ENCODE data around the gene EXOC1.

DNA sequence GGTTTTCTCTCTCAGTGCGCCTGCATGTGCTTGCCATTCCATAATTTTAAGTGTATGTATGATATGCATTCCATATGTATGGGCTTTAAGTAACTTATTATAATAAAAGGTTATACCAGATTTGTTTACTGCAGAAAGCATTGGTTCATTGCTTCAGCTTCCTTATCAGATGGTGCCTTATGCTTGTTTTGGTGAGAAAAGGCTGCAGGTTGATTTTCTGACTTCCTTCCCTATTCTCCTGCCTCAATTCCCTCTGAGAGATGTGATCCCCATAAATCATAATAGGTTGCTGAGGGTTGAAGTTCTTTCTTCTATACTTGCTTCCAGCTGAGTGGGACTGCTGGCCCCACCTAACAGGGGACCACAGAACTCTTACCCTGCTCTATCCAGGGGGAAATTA is 85.0 kb downstream of the EXOC1 start:
- TF ChIP-seq, protein P1, sequence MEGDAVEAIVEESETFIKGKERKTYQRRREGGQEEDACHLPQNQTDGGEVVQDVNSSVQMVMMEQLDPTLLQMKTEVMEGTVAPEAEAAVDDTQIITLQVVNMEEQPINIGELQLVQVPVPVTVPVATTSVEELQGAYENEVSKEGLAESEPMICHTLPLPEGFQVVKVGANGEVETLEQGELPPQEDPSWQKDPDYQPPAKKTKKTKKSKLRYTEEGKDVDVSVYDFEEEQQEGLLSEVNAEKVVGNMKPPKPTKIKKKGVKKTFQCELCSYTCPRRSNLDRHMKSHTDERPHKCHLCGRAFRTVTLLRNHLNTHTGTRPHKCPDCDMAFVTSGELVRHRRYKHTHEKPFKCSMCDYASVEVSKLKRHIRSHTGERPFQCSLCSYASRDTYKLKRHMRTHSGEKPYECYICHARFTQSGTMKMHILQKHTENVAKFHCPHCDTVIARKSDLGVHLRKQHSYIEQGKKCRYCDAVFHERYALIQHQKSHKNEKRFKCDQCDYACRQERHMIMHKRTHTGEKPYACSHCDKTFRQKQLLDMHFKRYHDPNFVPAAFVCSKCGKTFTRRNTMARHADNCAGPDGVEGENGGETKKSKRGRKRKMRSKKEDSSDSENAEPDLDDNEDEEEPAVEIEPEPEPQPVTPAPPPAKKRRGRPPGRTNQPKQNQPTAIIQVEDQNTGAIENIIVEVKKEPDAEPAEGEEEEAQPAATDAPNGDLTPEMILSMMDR (IDR thresholded peaks at IDR 0.05), result no peak
- no peak for TF ChIP-seq POLR2A (IDR thresholded peaks at IDR 0.05)
